ENCODE results near the gene IL11RA.

Gene IL11RA

DNA sequence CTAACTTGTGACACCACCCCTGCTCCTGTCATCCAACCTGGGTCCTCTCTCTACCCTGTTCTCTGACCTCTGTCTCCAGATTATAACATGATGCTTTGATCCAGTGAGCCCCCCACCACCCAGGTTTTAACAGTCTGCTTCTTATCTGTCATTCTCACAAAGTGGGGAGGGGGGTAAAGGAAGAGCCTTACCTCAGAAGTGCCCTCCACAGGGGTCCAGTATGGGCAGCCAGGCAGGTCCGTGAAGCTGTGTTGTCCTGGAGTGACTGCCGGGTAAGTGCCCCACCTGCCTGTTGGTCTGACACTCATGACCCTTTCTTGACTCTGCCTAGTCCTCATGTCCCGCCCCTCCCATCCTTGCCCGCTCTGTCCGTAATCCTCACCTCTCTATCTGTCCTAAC, 3.4 kb downstream of the IL11RA start:
- DNase-seq: no peak

DNA sequence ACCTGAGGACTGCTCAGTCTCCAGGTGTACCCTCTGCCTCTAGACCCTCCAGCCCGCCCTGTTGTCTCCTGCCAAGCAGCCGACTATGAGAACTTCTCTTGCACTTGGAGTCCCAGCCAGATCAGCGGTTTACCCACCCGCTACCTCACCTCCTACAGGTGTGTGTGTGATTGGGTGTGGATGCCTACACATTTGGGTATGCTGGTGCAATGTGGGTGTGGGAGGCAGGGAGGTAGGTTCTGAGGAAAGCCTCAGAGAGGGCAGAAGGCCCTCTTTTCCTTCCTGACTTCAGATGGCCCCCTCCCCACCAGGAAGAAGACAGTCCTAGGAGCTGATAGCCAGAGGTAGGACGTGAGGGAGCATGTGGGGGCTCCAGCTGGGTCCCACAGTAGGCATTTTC, 5.0 kb downstream of the IL11RA start:
- no peak for DNase-seq

DNA sequence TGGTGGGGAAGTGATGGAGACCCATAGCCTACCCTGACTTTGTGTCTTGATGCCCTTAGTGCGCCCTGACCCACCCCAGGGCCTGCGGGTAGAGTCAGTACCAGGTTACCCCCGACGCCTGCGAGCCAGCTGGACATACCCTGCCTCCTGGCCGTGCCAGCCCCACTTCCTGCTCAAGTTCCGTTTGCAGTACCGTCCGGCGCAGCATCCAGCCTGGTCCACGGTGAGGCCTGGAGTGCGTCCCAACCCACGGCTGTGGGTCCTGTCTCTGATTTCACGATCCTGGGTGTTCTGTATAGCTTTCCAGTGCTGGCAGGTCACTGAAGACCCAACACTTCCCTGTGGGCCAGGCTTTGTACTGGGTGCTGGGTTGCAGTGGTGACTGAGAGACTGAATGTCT, 6.5 kb downstream of the IL11RA start:
- DNase-seq: no peak

DNA sequence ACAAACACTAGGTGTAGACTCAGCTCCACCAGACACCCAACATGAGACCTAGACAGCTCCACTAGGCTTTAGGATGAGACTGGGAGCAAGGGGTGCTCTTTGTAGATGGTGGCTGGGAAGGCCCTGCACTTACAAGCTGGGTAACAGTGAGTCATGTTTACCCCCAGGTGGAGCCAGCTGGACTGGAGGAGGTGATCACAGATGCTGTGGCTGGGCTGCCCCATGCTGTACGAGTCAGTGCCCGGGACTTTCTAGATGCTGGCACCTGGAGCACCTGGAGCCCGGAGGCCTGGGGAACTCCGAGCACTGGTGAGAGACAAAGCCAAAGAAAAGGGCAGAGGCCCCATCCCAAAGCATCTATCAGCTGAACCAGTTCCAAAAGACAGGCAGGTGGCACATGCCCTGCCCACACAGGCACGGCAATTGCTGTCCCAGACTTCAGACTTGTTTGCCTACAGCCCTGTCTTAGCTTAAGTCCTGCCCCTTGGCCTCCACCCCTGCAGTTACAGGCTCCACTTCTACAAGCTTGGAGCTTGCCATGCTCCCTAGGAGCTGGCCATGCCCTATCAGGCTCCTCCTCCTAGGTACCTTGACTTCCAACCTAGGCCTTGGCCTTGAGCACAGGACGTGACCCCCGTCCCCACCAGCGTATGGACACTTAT, 7.7 kb downstream of the IL11RA start:
- DNase-seq: no peak

DNA sequence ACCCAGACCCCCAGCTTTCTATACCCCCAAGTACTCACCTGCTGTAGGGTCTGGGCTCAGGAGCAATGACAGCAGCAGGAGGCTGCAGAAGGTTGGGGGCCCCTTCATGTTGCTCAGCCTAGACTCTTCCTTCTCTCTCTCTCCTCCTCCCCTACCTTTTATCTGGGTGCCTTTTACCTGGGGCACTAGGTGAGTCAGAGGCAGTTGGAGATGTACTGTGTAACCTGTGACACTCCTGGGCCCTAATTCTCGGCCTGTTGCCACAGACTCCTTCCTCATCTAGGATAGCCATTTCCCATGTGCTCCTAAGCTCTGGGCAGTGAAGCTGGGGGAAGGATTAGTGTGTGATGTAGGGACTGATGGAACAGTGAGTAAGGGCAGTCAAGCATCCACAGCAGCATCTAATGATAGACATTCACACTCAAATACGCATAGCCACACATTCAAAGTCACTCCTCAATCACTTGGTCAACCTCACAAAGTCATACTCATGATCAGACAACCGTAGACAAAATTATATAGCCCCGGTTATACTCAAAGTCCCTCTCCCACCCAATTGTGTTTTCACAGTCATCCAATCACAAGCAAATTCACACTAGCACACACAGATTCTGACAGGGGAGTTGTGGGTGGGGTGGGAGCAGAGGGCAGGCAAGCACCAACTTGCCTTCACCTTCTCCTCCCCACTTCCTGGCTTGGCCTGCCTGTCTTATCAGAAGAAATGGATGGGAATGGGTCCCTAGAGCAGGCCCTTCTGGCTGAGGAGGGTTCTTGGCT, 10.7 kb downstream of the IL11RA start, which contains the start of gene CCL27:
Gene CCL27 (minus strand): TSS at position 132 of the 777 bp plus-strand sequence. CDS start 24 bp downstream, at position 108.
- DNase-seq: no peak

DNA sequence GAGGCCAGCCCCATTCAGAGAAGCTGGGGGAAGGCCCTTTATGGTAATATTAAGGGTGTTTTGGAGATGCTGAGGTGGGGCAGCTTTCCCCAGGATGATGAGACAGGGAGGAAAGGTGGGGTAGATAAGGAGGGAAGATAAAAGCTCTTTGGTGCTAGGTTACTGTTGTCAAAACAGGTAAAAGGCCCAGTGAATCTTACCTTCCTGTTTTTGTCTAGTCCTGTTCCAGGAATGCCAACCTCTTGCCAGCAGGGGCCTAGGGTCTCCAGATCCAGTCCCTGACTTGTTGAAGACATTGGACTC, 11.3 kb downstream of the IL11RA start:
- no peak for DNase-seq

DNA sequence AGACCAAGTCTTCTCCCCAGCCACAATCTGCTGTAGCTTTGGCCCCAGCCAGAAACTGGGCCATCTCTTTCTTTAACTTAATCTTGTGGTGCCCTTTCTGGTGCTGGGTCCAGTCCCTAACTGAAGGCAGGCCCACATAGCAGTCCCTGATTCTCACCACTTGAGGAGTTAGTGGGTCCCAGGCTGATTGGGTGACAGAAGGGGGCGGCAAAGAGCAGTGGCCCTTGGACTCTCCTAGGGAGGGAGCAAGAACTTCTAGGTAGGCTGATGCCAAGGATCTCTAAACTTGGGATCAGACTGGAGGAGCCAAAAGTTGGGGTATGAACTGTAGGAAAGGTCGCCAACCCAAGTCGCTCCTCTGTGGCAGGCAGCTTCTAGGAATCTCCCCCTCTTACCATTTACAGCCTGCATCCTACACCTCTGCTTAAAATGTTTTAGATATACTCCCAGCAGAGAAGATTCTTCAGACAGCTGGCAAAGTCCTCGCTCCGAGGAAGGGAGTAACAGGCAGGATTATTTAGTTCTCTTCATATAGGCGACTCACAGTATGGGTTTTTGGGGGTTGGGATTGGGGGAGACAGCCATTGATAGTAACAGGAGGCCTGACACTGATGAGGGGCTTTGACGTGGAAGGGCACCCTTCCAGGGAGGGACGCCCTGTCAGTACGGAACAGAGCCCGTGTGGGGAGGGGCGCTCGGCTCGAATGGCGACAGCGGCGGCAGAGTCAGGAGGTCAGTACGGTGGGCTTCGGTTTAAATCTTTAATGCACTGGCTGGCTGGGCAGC, 12.5 kb downstream of the IL11RA start:
- DNase-seq: peak; percentile 89

DNA sequence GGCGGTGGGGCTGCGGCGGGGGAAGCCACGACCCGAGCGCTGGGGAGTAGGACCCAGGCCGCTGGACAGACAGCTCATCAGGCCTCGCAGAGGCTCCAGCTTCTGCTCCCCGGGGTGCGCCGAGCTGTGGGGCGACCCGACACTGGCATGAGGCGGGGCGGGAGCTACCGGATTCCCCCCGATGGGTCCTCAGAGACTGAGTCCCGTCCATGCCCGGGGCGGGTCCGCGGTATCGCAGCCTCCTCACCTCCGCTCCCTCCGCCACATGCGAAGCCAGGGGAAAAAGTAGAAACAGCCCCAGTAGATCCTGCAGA, 13.0 kb downstream of the IL11RA start:
- no peak for DNase-seq

DNA sequence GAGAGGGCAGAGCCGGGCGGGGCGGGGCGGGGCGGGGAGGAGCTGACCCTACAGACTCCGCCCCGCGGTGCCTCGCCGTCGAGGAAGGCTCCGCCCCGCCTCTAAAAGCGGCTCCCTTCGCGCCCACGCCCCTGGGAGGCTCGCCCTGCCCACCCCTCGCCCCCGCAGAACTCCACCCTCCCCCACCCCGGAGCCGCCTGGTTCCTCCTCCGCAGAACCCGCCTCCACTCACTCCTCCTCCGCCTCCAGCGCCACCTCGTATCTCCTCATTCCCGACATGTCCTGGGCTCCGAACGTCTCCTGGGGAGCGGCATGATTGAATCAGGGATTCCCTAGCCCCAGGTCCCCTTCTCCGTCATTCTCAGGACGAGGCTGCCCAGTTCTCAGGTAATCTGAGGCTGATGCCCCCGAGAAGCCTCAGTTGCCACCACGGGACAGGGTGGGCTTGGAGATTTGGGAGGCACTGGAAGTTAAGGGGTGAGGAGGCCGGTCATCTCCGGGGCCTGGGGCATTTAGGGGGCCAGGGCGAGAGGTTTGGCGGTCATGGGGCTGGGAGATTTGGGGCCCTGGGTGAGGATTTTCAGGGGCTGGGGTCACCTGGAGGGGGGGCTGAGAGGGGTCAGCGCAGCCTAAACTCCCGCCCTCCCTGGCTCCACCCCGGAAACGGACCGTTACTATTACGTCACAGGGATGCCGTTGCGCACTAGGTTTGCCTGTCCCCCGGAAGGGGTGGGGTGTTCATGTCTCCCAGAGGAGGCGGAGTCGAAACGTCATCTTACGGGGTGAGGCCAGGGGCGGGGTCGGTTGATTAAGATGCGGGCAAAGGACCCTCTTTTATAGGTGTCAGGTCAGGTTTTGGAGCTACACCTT, 13.6 kb downstream of the IL11RA start:
- peak; percentile 98 for DNase-seq

DNA sequence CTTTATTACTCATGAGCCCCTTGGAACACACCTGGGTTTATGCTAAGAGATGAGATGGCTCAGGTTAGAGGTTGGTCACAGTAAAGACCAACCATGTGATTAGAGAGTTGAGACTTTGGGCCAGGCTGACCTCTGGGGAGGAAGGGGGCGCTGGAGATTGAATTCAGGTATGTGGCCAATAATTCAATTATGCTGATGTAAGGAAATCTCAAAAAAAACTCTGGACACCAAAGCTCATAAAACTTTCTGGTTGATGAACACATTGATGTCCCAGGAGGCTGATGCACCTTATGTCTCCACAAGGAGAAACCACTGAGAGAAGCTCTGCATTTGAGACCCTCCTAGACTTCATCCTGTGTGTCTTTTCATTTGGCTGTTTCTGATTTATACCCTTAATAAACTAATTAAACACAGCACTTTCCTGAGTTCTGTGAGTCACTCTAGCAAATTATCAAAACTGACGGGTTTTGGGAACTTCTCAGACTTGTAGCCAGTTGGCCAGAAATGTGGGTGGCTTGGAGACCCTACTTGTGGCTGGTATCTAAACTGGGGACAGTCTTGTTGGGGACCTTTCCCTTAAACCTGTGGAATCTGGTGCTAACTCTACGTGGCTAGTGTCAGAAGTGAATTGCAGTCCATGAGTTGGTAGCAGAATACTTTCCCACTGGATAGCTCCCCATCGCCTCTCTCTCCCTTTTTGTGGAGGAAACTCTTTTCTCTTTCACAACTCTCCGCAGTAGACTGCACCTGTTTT, 18.0 kb downstream of the IL11RA start:
- no peak for DNase-seq

DNA sequence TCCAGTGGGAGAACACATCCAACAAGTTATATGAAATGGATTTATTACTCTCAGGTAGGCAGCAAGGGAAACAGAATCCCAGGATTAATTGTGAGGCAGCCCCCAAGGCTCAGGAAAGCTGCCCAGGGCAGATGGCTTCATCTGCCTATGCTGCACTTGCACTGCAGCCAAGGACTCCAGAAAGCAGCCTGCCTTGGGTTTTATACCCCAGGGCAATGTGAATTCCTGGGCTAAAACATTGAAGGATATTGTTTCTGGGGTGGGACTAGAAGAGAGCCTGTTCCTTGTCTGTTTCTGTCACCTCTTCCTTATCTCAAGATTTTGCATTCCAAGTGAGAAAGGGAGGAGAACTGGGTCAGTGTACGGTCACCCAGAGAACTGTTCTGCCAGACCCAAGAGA, 19.3 kb downstream of the IL11RA start:
- DNase-seq: no peak

DNA sequence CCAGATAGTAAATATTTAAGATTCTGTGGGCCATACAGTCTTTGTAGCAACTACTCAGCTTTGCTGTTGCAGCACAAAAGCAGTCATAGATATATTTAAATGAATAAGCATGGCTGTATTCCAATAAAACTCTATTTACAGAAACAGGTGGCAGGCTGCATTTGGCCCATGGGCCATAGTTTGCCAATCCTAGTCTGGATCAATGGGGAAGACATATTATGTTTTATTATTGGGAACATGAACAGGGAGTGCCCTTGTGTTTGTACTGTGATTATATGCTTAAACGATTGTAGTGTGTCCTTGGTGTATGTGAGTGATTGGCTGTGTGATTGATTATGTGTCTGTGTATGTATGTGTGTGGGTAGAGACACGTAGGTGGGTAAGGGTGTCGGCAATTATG, 22.5 kb downstream of the IL11RA start:
- no peak for DNase-seq

DNA sequence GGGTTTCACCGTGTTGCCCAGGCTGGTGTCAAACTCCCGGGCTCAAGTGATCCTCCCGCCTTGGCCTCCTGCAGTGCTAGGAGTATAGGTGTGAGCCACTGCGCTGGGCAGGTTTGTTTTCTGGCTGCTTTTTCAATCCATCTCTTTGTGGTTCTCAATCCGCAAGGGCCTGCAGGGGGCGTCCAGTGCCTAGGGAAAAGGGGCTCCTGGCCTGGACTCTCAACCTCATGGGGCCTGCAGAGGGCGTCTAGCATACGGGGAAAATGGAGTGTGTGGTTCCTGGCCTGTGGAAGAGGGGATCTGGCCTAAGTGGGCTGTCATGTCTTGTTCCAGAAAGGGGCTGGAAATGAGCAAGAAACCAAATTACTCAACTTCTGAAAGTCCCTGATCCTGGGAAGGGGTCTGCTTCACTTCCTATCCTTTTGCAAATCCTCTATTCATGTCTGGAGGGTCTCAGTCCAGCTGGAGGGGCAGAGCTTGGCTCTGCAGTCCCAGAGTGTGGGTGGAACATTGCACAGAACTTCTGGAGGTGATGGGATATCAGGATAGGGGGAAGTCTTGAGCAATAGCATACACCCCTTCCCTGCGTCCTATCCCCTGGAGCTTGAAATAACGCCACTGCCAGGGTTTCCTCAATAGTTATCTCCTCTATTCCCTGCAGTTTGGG, 23.2 kb downstream of the IL11RA start:
- peak; percentile 72 for DNase-seq

DNA sequence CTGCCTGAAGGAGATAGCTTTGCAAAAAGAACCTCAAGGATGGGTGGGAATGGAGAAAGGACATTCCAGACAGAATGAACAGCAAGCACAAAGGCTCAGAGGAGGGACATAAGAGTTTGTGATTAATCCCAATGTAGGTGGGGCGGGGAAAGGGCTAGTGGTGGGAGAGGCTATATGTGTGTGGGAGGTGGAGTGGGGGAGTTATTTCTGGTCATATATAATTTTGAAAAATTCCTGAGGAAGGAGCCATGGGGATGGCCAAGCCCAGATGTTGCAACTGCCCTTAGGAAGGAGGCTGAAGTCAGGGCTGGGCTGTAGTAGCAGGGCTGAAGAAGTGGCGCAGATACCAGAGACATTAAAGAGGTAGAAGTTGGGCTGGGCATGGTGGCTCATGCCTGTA, 23.9 kb downstream of the IL11RA start:
- no peak for DNase-seq

DNA sequence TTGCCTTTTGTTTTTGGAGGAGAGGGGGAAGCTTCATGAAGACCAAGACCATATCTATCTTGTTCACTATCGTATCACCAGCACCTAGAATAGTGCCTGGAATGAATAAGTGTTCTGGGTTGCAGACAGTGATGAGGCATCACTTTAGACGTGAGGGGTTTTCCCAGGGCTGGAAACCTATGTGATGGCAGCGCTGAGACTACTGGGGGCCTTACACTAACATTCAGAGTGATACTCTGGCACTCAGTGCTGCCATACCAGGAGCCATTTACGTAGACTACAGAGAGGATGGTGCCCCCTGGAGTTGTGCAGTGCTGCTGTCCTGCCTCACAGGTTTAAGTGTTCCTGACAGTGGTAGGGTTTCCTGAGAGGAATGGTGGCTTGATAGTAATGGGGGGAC, 32.2 kb downstream of the IL11RA start:
- DNase-seq: no peak

DNA sequence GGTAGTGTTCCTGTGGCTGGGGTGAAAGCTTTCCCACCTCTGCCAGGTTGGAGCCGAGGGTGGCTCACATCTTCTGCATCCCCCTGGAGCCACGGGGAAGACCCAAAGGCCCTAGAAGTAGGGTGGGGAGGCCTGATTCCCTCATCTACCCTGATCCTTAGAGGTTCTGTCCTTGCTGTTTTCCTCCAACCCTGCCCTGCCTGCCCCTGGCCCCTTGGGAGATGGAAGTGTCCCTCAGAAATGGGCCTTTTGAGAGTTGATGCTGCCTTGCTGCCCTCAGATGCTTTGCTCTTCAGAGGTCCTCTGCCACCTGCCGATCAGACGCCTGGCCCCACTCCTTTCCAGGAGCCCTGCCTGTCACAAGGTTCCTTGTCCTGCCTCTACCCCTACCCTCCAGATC, 32.8 kb downstream of the IL11RA start:
- DNase-seq: no peak

DNA sequence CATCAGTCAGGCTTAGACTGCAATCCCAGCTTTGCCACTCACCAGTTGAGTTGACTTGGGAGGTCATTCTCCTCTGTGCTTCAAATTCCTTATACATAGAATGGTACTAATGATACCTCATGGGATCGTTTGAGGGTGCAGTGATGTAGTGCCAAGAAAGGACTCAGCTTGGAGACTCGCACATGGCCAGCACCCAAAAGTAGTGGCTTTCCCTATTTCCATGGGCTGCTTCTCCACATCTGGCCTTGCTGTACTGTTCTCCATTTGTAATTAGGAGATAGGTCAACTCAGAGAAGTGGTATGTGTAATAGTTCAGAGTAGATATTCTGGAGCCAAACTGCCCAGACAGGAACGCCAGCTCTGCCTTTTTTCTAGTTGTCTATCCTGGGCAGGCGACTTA, 33.6 kb downstream of the IL11RA start:
- no peak for DNase-seq

DNA sequence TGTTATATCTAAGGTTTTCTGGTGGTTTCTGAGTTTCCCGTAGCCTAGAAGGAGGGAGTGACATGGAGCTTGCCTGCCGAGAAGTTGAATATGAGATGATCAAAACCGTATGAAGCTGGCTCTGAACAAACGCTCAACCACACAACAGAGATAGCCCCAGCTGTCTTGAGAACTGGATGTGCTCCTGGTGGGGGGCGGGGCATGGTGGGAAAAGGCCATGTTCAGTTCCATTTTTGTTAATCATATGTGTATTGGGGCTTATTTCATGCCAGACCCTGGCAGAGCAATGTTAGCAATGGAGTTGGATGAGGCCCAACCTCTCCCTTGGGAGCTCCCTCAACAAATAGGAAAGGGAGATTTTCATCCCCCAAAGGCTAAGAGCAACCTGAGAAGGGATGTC, 34.2 kb downstream of the IL11RA start:
- DNase-seq: no peak

DNA sequence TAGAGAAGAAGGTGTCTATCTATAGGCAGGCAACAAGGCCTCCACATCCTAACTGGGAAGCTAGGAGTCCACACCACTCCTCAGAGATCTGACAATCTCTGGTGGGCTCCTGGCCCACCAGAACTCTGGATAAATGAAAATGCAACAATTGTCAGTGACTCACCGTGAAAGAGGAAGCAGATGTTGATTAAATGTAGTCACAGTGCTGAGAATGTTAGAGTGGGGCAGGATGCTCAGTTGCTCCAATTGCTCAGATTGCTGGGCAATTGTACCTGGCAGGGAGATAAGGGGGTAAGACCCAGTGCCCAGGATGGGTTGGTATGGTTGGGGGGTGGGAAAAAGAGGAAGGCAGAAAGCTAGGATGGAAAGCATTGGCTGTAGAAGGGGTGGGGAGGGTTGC, 34.7 kb downstream of the IL11RA start:
- no peak for DNase-seq

DNA sequence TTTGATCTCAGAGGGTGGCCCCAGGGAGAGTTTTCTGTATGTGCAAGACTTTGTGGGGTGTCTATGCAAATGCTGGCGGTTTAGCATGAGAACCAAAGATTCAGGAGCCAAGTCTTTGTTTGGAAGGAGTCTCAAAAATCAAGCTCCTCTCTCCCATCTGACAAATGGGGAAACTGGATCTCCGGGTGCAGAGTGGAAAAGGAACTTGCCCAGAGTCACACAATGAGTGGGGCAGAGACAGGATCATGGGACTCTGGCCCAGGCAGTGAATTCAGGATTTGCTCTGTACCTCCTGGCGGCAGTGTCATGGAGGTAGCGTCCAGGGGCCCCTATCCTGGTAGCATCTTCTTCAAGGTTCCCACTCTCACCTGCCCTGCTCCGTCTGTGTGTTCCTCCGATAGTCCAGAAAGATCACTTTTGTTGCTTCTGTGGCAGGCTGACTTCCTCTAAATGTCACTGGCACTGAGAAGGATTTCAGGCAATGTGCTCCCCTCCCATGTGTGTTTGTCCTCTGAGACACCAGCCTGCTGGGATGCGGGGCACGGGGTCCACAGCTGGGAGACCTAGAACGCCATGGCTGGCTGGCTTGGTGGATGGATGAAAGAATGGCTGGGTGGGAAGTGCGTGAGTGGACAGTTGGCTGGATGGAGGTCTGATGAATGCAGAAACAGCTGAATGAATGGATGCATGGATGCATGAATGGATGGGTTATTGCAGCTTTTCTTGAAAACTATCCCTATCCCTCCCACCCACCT, 35.5 kb downstream of the IL11RA start:
- no peak for DNase-seq

Measured in eye (tissue), 1 donor.